HG02884 (cell line): ENCODE measurements around the gene CAMK1D.

Experiments
- ATAC-seq: cut with Tn5 transposase; IDR thresholded peaks from one replicate; pipeline ENCODE4 v1.9.1; 2021; ENCODE audit warnings: mild to moderate bottlenecking, moderate library complexity; ENCODE audit not compliant: unreplicated experiment

CAMK1D gene

DNA sequence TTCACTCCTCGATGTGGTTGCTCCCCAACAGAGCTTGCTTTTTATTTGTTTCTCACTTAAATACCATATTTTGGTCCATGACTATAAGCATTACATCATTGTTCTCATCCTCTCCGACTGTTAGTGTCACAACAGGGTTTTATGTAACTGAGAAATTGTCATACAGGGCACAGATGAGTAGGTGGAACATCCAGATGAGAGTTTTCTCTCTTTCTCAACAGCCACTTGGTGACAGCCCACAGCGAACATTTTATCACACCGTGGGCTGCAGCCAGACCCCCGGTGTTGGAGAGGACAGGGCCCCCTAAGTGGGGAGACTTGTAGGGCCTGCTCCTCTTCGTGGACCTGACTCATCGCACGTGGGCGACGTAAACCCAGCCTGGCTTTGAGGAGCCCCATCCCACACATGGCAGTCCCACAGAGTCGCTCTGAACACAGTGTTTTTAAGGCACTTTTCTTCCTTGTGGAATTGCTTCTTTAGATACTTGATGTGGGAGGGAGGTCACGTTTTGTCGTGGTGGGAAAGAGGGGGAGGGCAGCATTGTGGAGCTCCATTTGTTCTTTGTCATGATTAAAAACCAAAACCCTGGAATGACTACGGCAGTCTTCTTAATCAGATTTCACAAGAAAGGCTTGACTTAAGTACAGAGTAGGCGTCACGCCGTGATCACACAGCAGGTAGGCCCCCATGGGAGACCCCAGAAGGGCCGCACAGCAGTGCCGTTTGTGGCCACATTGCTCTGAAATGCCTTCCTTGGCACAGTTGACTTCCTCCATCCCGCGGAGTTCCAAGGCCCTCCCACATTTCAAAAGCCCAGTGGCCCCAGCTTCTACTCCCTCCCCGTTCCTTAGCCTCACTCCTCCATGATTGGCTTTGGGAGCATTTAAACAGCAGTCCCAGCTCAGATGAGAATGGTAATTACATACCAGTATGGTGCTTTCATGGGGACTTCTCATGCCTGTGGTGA is 431.6 kb downstream of the CAMK1D start:
- ATAC-seq, result no peak

DNA sequence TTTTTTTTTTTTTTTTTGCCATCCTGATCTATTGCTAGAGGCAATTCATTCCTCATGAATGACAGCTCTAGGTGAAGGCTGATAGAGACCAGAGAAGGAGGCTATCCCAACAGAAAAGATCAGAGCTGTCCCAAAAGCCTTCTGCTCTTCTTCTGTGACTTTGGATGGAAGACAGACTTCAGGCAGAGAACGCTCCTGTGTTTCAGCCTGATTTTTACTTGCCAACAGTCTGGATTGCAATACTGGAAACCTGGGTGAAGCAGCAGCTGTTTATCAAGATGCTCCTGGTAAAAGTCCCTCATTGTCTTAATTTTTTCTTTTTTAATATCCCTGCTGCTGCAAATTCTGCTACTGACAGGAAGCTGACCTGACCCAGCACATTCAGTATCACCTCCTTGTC is 432.6 kb downstream of the CAMK1D start:
- no peak for ATAC-seq

DNA sequence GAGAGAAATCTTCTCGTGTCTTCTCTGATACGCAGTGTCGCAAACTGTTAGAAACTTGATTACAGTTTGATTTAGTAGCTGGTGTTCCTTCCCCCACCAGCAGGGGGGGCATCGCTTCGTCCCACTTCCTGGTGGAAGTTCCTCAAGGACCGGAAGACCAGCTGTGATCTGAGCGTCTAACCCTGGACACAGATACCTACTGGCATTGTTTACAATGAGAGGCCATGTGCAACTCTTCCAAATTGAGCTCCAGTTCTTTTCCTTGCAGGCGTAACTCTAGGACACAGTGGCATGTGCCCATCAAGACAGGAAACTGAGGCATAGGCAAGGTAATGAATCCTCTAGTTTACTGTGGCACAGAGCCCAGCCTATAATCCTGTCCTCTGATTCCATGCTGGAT is 433.2 kb downstream of the CAMK1D start:
- no peak for ATAC-seq

DNA sequence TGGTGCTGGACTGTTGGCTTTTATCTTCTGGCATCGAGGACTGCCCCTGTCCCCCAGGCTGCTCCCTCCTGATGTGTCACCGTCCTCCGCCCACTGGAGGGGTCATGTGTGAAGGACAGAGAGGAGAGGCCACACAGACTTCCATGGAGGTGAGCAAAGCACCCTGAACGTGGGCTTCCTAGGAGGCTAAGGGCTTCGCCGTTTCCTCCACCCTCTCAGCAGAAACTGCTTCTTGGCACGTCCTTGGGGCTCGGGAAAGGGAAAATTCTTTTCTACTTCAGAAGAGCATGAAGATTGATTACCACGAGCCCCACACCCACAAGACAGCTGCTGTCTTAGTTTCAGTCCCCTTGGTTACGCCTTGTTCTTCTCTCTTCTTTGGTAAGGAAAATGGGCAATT is 433.9 kb downstream of the CAMK1D start:
- no peak for ATAC-seq

DNA sequence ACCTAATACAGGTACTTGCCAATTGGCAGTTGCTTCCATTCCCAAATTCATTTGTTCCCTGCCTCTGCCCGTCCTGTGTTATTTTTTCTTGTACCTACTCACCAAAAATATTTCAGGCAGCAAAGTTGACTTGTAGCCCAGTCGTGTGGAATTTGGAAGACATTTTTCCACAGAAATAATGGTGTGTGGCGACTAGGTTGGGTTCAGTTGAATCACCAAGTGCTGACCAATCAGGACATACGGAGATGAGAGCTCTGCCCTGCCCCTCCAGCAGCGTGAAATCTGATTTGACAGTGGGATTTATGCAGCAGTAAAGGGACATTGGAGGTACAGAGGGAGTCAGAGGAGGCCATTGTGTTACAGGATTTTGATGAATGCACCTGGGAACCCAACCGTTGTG is 435.3 kb downstream of the CAMK1D start:
- no peak for ATAC-seq

DNA sequence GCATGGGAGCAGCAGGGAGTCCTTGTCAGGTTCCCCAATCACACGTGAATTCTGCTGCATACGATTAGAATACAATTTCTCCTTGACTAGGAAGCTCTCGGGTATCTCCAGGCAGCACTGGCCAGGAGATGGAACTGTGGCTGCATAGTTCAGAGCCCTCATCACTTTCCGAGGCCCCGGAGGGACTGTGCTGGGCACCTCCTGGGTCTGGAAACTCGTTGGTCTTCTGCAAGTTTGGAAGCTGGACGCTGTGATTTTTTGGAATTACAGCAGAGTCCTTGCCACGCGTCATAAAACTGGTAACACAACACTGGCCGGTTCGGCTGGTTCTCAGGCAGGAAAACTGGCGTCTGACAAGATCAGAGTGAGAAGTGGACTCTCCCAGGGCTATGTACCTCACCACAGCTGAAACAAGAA is 436.1 kb downstream of the CAMK1D start:
- no peak for ATAC-seq

DNA sequence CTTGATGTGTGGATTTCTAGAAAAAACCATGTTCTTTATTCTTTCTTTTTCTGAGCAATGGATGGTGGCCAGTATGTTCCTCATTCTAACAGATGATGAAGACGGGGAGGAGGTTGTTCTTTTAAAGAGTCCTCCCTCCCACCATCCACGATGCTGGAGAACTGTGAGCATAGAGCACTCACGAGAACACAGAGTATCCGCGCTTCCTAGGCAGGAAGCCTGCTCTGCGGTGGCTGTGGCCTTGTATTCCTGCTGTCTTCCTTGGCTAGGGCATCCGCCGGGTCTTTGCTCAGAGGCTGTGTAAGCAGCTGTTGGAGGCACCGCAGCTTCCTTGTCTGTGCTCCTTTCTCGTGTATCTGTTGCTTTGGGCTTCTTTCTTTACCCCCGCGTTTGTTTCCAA is 437.9 kb downstream of the CAMK1D start:
- no peak for ATAC-seq

DNA sequence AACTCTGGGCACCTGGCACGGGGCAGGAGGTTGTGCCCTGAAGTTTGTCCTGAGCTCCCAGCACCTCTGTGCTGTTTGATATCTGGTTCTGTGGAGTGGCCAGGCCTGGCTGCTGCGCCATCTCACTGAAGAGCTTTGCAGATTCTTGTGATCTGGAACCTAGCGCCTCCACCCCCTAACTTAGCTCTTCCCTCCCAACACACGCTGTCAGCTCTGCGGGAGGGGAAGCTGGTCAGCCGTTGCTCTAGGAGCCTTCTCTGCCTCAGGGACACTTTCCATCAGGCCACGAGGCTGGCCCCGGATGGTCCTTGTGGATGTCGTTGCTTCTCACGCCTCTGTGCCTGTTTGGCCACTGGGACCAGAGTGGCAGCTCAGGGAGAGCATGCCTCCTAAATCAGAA is 438.9 kb downstream of the CAMK1D start:
- no peak for ATAC-seq

DNA sequence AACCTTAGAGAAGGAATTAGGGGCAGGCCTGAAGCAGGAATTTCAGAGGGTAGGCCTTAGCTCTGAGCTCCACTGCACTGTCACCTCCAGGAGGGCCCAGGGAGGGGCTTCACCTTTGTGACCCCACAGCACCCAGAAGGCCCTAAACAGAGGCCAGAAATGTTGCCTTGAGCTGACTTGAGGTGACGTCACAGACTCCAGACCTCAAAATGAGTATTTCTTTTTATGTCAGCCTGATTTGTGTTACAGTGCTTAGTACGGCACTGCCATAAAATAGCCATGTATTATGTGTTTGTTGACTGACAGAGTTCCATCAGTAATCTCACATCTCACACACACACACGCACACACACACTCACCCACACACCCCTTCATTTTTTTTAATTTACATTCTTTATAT is 440.9 kb downstream of the CAMK1D start:
- ATAC-seq, result no peak

- ATAC-seq, result no peak
These were observed 442.4 kb downstream of the CAMK1D start for GRCh38 chr10:12791728-12792127.

GRCh38 chr10:12792889-12793556 is 443.7 kb downstream of the CAMK1D start:
- ATAC-seq, result no peak

GRCh38 chr10:12795315-12796110 is 446.2 kb downstream of the CAMK1D start:
- no peak for ATAC-seq

DNA sequence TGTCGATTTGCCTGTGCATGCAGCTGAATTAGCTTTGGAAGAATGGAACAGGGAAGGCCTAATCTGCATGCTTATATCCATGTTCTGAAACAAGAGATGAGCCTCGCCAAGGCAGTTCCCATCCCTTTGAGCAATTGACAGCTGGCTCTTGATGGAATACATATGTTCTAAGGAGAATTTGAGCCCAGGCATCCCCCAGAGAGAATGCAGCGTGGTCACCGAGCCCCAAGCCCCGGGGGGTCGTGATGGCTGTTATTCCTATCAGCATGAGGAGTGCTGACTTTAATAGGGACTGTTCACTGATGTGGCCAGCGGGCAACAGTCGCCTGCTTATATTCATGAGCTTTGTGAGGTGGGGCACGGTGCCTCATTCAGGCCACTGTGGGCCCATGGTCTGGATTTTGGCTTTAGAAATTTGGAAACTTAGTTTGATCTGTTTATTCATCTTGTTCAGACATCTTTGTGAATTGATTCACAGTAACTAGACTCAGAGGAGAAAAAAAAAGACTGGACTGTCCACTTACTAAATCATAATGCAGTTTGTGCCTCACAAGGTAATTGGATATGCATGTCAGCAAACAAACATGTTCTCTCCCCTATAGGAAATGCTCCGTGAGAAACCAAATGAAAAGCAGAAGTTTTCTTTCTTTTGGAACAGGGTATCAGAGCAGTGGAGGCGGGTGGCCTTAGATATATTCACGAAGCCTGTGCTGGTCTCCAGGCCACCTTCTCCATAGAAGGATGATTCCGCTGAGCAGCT is 447.2 kb downstream of the CAMK1D start:
- no peak for ATAC-seq

GRCh38 chr10:12797471-12798262 is 448.3 kb downstream of the CAMK1D start:
- ATAC-seq, result no peak

- no peak for ATAC-seq
These were observed 449.8 kb downstream of the CAMK1D start for GRCh38 chr10:12799144-12799543.

DNA sequence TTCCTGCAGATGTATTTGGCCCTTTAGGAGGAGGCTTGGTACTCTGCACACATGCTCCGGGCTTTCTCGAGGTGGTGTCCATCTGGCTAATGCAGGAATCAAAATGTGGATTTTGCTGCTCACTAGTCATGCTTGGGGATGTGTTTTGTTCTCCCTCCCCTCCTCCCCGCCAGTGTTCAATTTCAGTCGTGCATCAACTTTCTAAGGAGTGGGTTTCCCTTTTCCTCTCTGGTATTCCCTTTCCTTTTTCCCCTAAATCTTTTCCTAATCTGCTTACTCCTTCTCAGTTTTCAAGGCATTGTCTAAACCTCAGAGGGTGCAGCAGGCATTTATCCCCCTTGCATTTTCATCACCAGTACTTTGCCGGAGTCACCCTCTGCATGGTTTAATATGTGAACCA is 450.4 kb downstream of the CAMK1D start:
- ATAC-seq, result no peak

DNA sequence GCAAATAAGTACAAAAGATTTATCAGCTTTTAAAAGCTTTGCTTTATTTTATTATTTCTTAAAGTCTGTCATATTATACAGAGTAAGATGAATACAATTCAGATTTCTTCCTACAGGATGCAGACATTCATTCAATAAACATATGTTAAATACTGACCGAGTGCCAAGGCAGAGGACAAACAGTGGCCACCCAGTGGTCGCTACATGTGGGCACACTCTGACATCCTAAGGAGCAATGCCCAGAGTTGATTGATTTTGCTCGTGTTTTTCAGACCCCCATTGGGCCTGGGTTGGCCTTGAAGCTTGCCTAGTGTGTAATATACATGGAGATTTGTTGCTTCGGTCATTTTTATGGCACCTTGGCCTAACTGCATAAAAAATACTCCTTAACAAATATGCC is 451.0 kb downstream of the CAMK1D start:
- ATAC-seq, result no peak

GRCh38 chr10:12801214-12802087 is 452.1 kb downstream of the CAMK1D start:
- no peak for ATAC-seq

DNA sequence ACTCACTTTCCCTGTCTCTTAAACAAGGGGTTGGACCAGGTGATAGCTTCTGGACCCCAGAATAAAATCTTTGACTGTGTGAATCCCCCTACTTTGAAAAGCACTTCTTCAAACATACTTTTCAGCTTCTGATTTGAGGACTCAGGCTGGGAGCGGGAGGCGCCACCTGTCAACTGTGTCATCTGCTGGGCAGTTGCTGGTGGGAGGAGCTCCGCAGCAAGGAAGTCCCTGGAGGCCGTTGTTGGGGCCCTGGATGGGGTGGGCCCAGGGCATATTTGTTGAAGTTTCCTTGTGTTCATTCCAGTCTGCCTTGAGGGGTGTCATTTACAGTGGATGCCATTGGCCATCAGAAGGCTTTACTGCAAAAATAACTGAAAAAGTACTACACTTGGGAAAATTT is 454.4 kb downstream of the CAMK1D start:
- no peak for ATAC-seq
